ENCODE measurements around the gene MED29. TPM values are rescaled to one million over a fixed set of nuclear protein-coding genes. Genes with fewer than 3 reads are reported as not detected.

Gene MED29
- total and polyA plus RNA-seq, 10 of the 15 experiments (the other 5 are each of a cell fraction or from before 2014, with no cell fraction given) = 3.2 to 36.6 (median 22.8) TPM

- POLR2A ChIA-PET = interaction anchor here (1.0 to 2.9 kb wide), 2 partner anchors 9 to 22 kb away, joined by 5 to 13 read pairs; partner anchors contain the start of gene RPS16
- H3K79me2 ChIP-seq (ENCODE audit: control insufficient read depth, insufficient read depth, low read length) = no peaks in the 10 kb centered on the region
- H3K4me3 ChIP-seq = no peak overlapping the region
- BruUV-seq (replicated peaks) = TSS peak; percentile 32
- H4K20me1 ChIP-seq (ENCODE audit: control insufficient read depth, insufficient read depth) = no peaks in the 10 kb centered on the region
- no peaks in the 10 kb centered on the region for H3K9me3 ChIP-seq (replicated peaks; ENCODE audit: control insufficient read depth, insufficient read depth, low read length)
- H3K4me1 ChIP-seq (ENCODE audit: control insufficient read depth, insufficient read depth, low read length) = peaks cover 10% of the 10 kb centered on the region
- in situ Hi-C loops (cut with MboI) = no loop called here
- H3K36me3 ChIP-seq (ENCODE audit: control insufficient read depth in 2 of 2, insufficient read depth in 2 of 2, low read length in 1 of 2) = peaks cover 4 to 16% of the 10 kb centered on the region in 2 experiments; a peak in 3 of 4 replicates
- H3K27me3 ChIP-seq (replicated peaks in 1 of 2; ENCODE audit: control insufficient read depth in 2 of 2, insufficient read depth in 2 of 2, low read length in 1 of 2) = no peaks in the 10 kb centered on the region
- no peak overlapping the region for H2AFZ ChIP-seq (ENCODE audit: control insufficient read depth, low read depth, low read length)
- CTCF ChIA-PET = no interaction called here
- 52% methylated on average over 5 of the region's 5 CpGs for WGBS (ENCODE audit: insufficient coverage, insufficient replicate concordance, low lambda C conversion rate, missing lambda C conversion rate)
- H3K9ac ChIP-seq (ENCODE audit: control insufficient read depth, insufficient read depth, low read length) = no peak overlapping the region
- SMC1A ChIA-PET (ENCODE audit: uncharacterized antibody, unreplicated experiment) = interaction anchor here (1.1 to 1.6 kb wide), 2 partner anchors 10 to 15 kb away, joined by 5 read pairs; partner anchors contain the start of gene PLEKHG2
- RAD21 ChIA-PET (ENCODE audit: unreplicated experiment) = interaction anchor here (1.4 kb wide), 1 partner anchor 9 kb away, joined by 3 read pairs; the partner anchor contains the start of gene RPS16
- no peak overlapping the region for H3K4me2 ChIP-seq (ENCODE audit: control insufficient read depth, insufficient read depth)
- DNase-seq (ENCODE audit: low read depth, low spot score) (no peak), FAIRE-seq (no peak), ATAC-seq (no peak)
- intact Hi-C loops (cut with micrococcal nuclease; ENCODE audit: unreplicated experiment) = no loop called here
- no peak overlapping the region for H3K27ac ChIP-seq (ENCODE audit: control insufficient read depth, insufficient read depth)
- TF ChIP-seq ZBED1 (IDR thresholded peaks at IDR 0.05; ENCODE audit: borderline replicate concordance) (no peak), RELB (IDR thresholded peaks at IDR 0.05; ENCODE audit: low read depth) (no peak), PML (IDR thresholded peaks at IDR 0.05; ENCODE audit: low read length) (0 out of 2 replicates have a peak, but pooled peaks have one; percentile 43), IRF5 (IDR thresholded peaks at IDR 0.05; ENCODE audit: borderline replicate concordance) (no peak), MLLT1 (IDR thresholded peaks at IDR 0.05) (no peak), RBBP5 (conservative IDR thresholded peaks at IDR 0.05) (no peak), FOS (IDR thresholded peaks at IDR 0.05; ENCODE audit: borderline replicate concordance, extremely low read depth, insufficient read length) (no peak)
These were observed 35.0 kb downstream of the MED29 start for GRCh38 chr19:39426170-39426569.

Data from GM12878 (cell line).